ENCODE measurements around the gene PPM1F.
"Not testable (repeated sequence)": the region's sequence is repeated elsewhere in the genome, so short reads cannot be mapped to it uniquely, and the experiment has no call there.

The PPM1F gene

DNA sequence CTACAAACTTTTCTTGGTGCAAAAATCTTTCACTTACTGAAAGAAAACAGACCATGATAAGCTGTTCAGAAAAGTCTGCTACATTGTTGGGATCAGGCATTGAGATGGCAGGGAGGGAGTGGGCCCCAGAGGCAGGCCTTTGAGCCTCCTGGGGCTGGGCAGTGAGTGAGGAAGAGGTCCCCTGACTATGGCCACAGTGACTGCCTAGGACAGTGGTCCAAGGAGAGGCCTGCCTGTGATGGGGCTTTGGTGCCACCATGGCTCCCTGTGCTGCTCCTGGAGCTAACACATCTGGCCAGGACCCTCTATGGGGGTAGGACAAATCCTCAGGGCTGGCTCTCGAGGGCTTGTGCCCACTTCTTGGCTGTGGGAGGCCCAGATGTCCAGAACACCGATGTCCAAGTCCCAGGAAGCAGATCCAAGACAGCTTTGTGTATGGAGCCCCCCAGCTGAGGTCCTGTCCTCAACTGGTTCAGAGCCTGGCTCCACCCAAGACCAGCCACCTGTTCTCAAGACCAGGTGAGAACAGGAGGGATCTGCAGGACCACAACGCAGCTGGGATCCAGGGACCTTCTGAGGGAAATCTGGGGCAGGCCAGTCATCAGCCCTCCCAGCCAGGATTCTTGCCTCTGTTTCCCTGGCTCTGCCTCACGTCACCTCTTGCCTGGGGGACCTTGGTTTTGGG, 36.9 kb downstream of the PPM1F start:
- Histone ChIP-seq H3K4me3 (no peak overlapping the region), H3K27ac (no peak overlapping the region)
- intact Hi-C loops (cut with DNase I; ENCODE audit: low total_unique reads) = no loop called here

GRCh38 chr22:21914033-21914642, 38.5 kb downstream of the PPM1F start:
- peaks cover 0 to 11% (median 5%) of the 10 kb centered on the region in 4 donors for H3K4me1 ChIP-seq
- H3K9me3 ChIP-seq; H3K27ac ChIP-seq; H3K36me3 ChIP-seq; intact Hi-C loops (cut with DNase I; ENCODE audit: low total_unique reads); H3K27me3 ChIP-seq; DNase-seq; H3K4me3 ChIP-seq: not testable (repeated sequence)

More for the DNA sequence above, 36.9 kb downstream of the PPM1F start:
- DNase-seq = no peak
- Histone ChIP-seq H3K9me3 (no peaks in the 10 kb centered on the region), H3K4me1 (peaks cover 0 to 11% (median 5%) of the 10 kb centered on the region in 4 donors), H3K27me3 (no peaks in the 10 kb centered on the region), H3K36me3 (peaks cover 0 to 12% (median 5%) of the 10 kb centered on the region in 3 donors)
- no peak for TF ChIP-seq CTCF (IDR thresholded peaks at IDR 0.05)

DNA sequence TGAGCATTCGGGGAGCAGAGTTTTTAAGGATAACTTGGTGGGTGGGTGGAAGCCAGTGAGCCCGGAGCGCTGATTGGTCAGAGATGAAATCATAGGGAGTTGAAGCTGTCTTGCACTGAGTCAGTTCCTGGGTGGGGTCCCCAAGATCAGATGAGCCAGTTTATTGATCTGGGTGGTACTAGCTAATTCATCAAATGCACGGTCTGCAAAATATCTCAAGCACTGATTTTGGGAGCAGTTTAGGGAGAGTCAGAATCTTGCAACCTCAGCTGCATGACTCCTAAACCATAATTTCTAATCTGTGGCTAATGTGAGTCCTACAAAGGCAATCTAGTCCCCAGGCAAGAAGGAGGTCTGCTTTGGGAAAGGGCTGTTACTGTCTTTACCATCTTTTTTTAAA, 42.3 kb downstream of the PPM1F start:
- H3K27me3 ChIP-seq; DNase-seq; intact Hi-C loops (cut with DNase I; ENCODE audit: low total_unique reads); H3K36me3 ChIP-seq; H3K9me3 ChIP-seq; H3K4me1 ChIP-seq; H3K4me3 ChIP-seq; H3K27ac ChIP-seq: not testable (repeated sequence)

DNA sequence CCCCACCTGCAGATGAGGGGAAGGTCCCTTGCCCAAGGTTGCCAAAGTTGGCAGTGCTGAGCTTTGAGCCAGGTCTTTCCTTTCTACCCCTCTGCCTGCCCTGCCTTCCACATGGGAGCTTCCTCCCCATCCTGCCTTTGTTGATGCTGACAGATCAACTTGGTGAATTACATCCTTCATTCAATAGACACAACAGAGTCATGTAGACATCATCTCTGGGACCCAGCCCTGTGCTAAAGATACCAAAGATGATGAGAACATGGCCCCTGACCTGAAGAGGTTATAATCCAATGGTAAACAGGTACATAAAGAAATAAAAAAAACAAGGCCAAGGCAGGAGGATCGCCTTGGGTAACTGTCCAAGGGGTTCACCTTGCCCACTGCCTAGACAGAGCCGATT, 42.8 kb downstream of the PPM1F start:
- DNase-seq = no peak

DNA sequence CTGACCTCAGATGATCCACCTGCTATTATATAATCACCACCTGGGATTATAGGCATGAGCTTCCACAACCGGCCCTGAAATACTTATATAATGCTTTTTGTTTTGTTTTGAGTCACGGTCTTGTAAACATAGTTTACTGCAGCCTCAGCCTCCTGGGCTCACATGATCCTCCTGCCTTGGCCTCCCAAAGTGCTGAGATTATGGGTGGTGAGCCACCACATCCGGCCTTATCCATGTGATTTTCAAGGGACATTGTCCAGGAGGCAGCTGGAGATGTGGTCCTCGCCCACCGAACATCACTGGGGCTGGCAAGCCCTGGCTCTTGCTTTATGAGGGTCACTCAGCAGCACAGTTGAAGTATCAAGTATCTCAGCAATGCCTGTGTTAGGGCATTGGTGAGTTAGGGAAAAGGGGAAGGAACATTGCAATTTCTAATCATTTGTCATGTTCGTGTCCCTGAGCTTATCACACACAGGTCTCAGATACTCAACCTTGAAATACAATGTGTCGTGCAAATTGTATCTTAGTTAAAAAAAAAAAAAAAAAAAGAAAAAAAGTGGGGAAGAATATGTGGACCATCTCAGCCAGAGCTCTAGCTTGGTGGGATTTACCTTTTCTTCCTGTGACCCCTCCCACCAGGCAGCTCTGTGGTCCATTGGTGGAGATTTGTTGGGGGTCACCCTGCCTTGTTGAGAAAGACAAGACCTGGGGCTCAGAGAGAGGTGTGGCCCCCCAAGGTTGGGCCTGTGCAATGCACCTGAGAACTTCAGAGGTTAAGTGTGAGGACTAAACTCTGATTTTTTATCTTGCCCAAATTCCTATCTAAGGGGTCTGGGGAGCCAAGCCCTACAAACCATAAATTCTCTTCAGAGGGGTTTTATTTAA, 44.8 kb downstream of the PPM1F start:
- TF ChIP-seq CTCF (IDR thresholded peaks at IDR 0.05) = no peak
- Histone ChIP-seq H3K27ac (no peak overlapping the region), H3K27me3 (no peaks in the 10 kb centered on the region), H3K4me1 (no peaks in the 10 kb centered on the region), H3K9me3 (no peaks in the 10 kb centered on the region), H3K36me3 (peaks cover 0 to 10% (median 0%) of the 10 kb centered on the region in 3 donors), H3K4me3 (no peak overlapping the region)
- no peak for DNase-seq
- intact Hi-C loops (cut with DNase I; ENCODE audit: low total_unique reads) = no loop called here

More for the DNA sequence above, 42.8 kb downstream of the PPM1F start:
- no peaks in the 10 kb centered on the region for H3K27me3 ChIP-seq
- H3K27ac ChIP-seq = no peak overlapping the region
- no peak for TF ChIP-seq CTCF (IDR thresholded peaks at IDR 0.05)
- no peaks in the 10 kb centered on the region for H3K4me1 ChIP-seq
- intact Hi-C loops (cut with DNase I; ENCODE audit: low total_unique reads) = no loop called here
- no peak overlapping the region for H3K4me3 ChIP-seq
- H3K9me3 ChIP-seq = no peaks in the 10 kb centered on the region
- H3K36me3 ChIP-seq = no peaks in the 10 kb centered on the region

- intact Hi-C loops (cut with DNase I; ENCODE audit: low total_unique reads); H3K36me3 ChIP-seq; H3K27ac ChIP-seq; H3K4me3 ChIP-seq; H3K9me3 ChIP-seq; DNase-seq; H3K4me1 ChIP-seq; H3K27me3 ChIP-seq: not testable (repeated sequence)
These were observed 47.4 kb downstream of the PPM1F start for GRCh38 chr22:21905234-21905633.

All from tibial artery (tissue), 4 donors.